CD14-positive monocyte (primary cell): ENCODE results near the gene AKT1S1. TPM values are rescaled to one million over a fixed set of nuclear protein-coding genes. Genes with fewer than 3 reads are reported as not detected.

ENCODE experiments used
- DNase-seq, 3 donors: peaks; one replicate each; pipeline ENCODE4 v3.0.0-alpha.2; 2011 to 2022
- H2AFZ ChIP-seq: 2 replicates; pipeline ENCODE4 v1.6.0; 2012; ENCODE audit warnings: mild to moderate bottlenecking, low read depth, low read length, inconsistent platforms; ENCODE audit not compliant: insufficient read depth, poor library complexity, severe bottlenecking
- H3K27ac ChIP-seq, 2 donors: 1 replicate in 1 of 2; 2 replicates in 1 of 2; pipeline ENCODE4 v1.5.1; 2012 to 2013; ENCODE audit warnings: low read length in 2 of 2, control low read depth in 1 of 2, inconsistent platforms in 1 of 2, low read depth in 1 of 2, mild to moderate bottlenecking in 1 of 2
- H3K27me3 ChIP-seq, 2 donors: one replicate each; pipeline versions ENCODE4 v1.6.0 to v1.6.1; 2011 to 2013; ENCODE audit warnings: low read length in 2 of 2; ENCODE audit not compliant: control insufficient read depth in 2 of 2, insufficient read depth in 2 of 2
- H3K36me3 ChIP-seq, 2 donors: replicated peaks in 1 of 2; 1 replicate in 1 of 2; 2 replicates in 1 of 2; pipeline versions ENCODE4 v1.5.1 to v1.6.1; 2012 to 2013; ENCODE audit warnings: low read length in 2 of 2, control low read depth in 1 of 2, inconsistent platforms in 1 of 2, mild to moderate bottlenecking in 1 of 2; ENCODE audit not compliant: insufficient read depth in 2 of 2, control insufficient read depth in 1 of 2
- H3K4me1 ChIP-seq, 2 donors: 1 replicate in 1 of 2; 2 replicates in 1 of 2; pipeline versions ENCODE4 v1.5.1 to v1.6.1; 2012 to 2013; ENCODE audit warnings: low read length in 2 of 2, control low read depth in 1 of 2, inconsistent platforms in 1 of 2, mild to moderate bottlenecking in 1 of 2, moderate library complexity in 1 of 2; ENCODE audit not compliant: insufficient read depth in 2 of 2, control insufficient read depth in 1 of 2
- H3K4me2 ChIP-seq: replicated peaks from 2 replicates; pipeline ENCODE3; 2012; ENCODE audit warnings: low read length, moderate library complexity, mild to moderate bottlenecking; ENCODE audit not compliant: poor library complexity, severe bottlenecking; ENCODE audit errors: extremely low read depth
- H3K4me3 ChIP-seq, 3 experiments: fragments of 200-600 bp in 1 of 3; sonication (generic) in 1 of 3; replicated peaks in 1 of 3; 1 replicate in 2 of 3; 2 replicates in 1 of 3; pipeline ENCODE4 v1.5.1; 2011 to 2013; ENCODE audit warnings: low read length in 3 of 3, mild to moderate bottlenecking in 3 of 3, control low read depth in 2 of 3, low read depth in 2 of 3, inconsistent platforms in 1 of 3, moderate library complexity in 1 of 3
- H3K79me2 ChIP-seq: 2 replicates; pipeline ENCODE4 v1.6.0; 2012; ENCODE audit warnings: mild to moderate bottlenecking, control low read depth, inconsistent platforms, low read length, moderate library complexity; ENCODE audit not compliant: insufficient read depth
- H3K9ac ChIP-seq: 2 replicates; pipeline ENCODE4 v1.6.0; 2017; ENCODE audit warnings: low read length, mild to moderate bottlenecking; ENCODE audit not compliant: insufficient read depth, poor library complexity, severe bottlenecking
- H3K9me3 ChIP-seq, 2 donors: replicated peaks in 1 of 2; 1 replicate in 1 of 2; 2 replicates in 1 of 2; pipeline versions ENCODE4 v1.5.1 to v1.6.1; 2012 to 2013; ENCODE audit warnings: low read length in 2 of 2, control low read depth in 1 of 2; ENCODE audit not compliant: control insufficient read depth in 1 of 2, insufficient read depth in 1 of 2
- H4K20me1 ChIP-seq: 2 replicates; pipeline ENCODE4 v1.6.0; 2012; ENCODE audit warnings: mild to moderate bottlenecking, low read length, control low read depth, moderate library complexity; ENCODE audit not compliant: insufficient read depth
- H3K27ac Mint-ChIP-seq, 7 donors: one replicate each; pipeline ENCODE4 v1.8.0; 2020; ENCODE audit warnings: mild to moderate bottlenecking in 7 of 7, mixed read lengths in 7 of 7, moderate library complexity in 6 of 7, inconsistent platforms in 2 of 7
- H3K27me3 Mint-ChIP-seq, 3 donors: one replicate each; pipeline ENCODE4 v1.8.0; 2021 to 2022; ENCODE audit warnings: low read depth in 3 of 3, mild to moderate bottlenecking in 3 of 3, mixed read lengths in 3 of 3, moderate library complexity in 3 of 3, inconsistent platforms in 1 of 3
- H3K36me3 Mint-ChIP-seq, 2 donors: one replicate each; pipeline ENCODE4 v1.8.0; 2020; ENCODE audit warnings: mixed read lengths in 2 of 2, inconsistent platforms in 1 of 2, mild to moderate bottlenecking in 1 of 2
- H3K4me1 Mint-ChIP-seq: one replicate; pipeline ENCODE4 v1.8.0; 2020; ENCODE audit warnings: mild to moderate bottlenecking, mixed read lengths
- H3K4me3 Mint-ChIP-seq, 2 donors: one replicate each; pipeline ENCODE4 v1.8.0; 2020; ENCODE audit warnings: mild to moderate bottlenecking in 2 of 2, mixed read lengths in 2 of 2, moderate library complexity in 1 of 2
- H3K9me3 Mint-ChIP-seq, 7 donors: one replicate each; pipeline ENCODE4 v1.8.0; 2020 to 2022; ENCODE audit warnings: mixed read lengths in 7 of 7, mild to moderate bottlenecking in 6 of 7, moderate library complexity in 6 of 7, inconsistent platforms in 2 of 7
- CTCF ChIP-seq: fragments of 200-600 bp; IDR thresholded peaks from one replicate; pipeline ENCODE4 v1.8.0; 2022; ENCODE audit warnings: antibody characterized with exemption, mild to moderate bottlenecking
- WGBS: methylation state at CpG from one replicate; pipeline ENCODE4 v1.1.5; 2013; ENCODE audit warnings: missing lambda C conversion rate; ENCODE audit not compliant: insufficient coverage; 5-methylcytosine and 5-hydroxymethylcytosine counted together
- intact Hi-C, 2 donors: fragments of 100-400 bp; cut with micrococcal nuclease; formaldehyde crosslinking; loops; one replicate each; pipeline versions ENCODE4 v1.15.0 to v1.15.1; 2023
- polyA plus RNA-seq, 3 donors: library from polyadenylated mRNA; depleted of rRNA in 1 of 3; unstranded in 2 of 3; stranded (reverse) in 1 of 3; fragments of 300-500 nt in 2 of 3; fragments of >200 nt in 1 of 3; fragmentation: Illumina TruSeq in 2 of 3; gene quantifications; 1 replicate in 2 of 3; 2 replicates in 1 of 3; pipeline ENCODE4 v1.2.3, GENCODE V29; 2012 to 2021

The AKT1S1 gene
- polyA plus RNA-seq, 3 donors: 5.4 to 18.2 (median 6.6) TPM

GRCh38 chr19:49924004-49924880 is 47.1 kb upstream of the AKT1S1 start:
- H3K9ac ChIP-seq: no peak overlapping the region
- H3K27me3 Mint-ChIP-seq: peaks cover 0 to under 1% (median 0%) of the 10 kb centered on the region in 3 donors
- 83% methylated on average over 18 of the region's 25 CpGs for WGBS
- peak overlapping the region in 6 of 7 donors; percentile 61 to 91 (median 83) for H3K27ac Mint-ChIP-seq
- H3K27me3 ChIP-seq: no peaks in the 10 kb centered on the region
- H3K27ac ChIP-seq: peak overlapping the region; percentile 43 to 75
- DNase-seq: no peak
- peaks cover 89% of the 10 kb centered on the region for H4K20me1 ChIP-seq
- peaks cover 39 to 68% of the 10 kb centered on the region in 2 donors for H3K4me1 ChIP-seq
- no peaks in the 10 kb centered on the region for H3K9me3 ChIP-seq
- H3K4me3 ChIP-seq: no peak overlapping the region
- H3K4me1 Mint-ChIP-seq: peaks cover 63% of the 10 kb centered on the region
- no peak overlapping the region for H3K4me2 ChIP-seq
- H2AFZ ChIP-seq: no peak overlapping the region
- intact Hi-C loops: no loop called here
- peaks cover 61 to 83% of the 10 kb centered on the region in 2 donors for H3K36me3 Mint-ChIP-seq
- TF ChIP-seq CTCF: no peak
- peaks cover 55 to 75% of the 10 kb centered on the region in 2 donors for H3K36me3 ChIP-seq
- peaks cover 0 to 1% (median 0%) of the 10 kb centered on the region in 7 donors for H3K9me3 Mint-ChIP-seq
- H3K4me3 Mint-ChIP-seq: no peak overlapping the region
- peaks cover 88% of the 10 kb centered on the region for H3K79me2 ChIP-seq

GRCh38 chr19:49923055-49924003 is 46.2 kb upstream of the AKT1S1 start:
- Mint-ChIP-seq H3K27me3 (no peaks in the 10 kb centered on the region), H3K4me3 (peak overlapping the region in 1 of 2 donors; percentile 48), H3K4me1 (peaks cover 62% of the 10 kb centered on the region), H3K9me3 (no peaks in the 10 kb centered on the region), H3K36me3 (peaks cover 63 to 88% of the 10 kb centered on the region in 2 donors), H3K27ac (peak overlapping the region; percentile 32 to 91 (median 80))
- peaks cover 55 to 81% of the 10 kb centered on the region in 2 donors for H3K36me3 ChIP-seq
- H3K9me3 ChIP-seq: no peaks in the 10 kb centered on the region
- no peak overlapping the region for H3K4me3 ChIP-seq
- no peak overlapping the region for H2AFZ ChIP-seq
- H3K79me2 ChIP-seq: peaks cover 95% of the 10 kb centered on the region
- peak; percentile 31 to 56 (median 32) for DNase-seq
- peaks cover 40 to 67% of the 10 kb centered on the region in 2 donors for H3K4me1 ChIP-seq
- WGBS: 53% methylated on average over 26 of the region's 31 CpGs
- peak overlapping the region; percentile 43 to 75 for H3K27ac ChIP-seq
- H3K4me2 ChIP-seq: peak overlapping the region; percentile 5
- TF ChIP-seq CTCF: no peak
- H3K9ac ChIP-seq: peak overlapping the region; percentile 12
- H4K20me1 ChIP-seq: peaks cover 95% of the 10 kb centered on the region
- no peaks in the 10 kb centered on the region for H3K27me3 ChIP-seq
- intact Hi-C loops: no loop called here
